ENCODE measurements around the gene FOXD3. TPM values are rescaled to one million over a fixed set of nuclear protein-coding genes. Genes with fewer than 3 reads are reported as not detected.

The FOXD3 gene
- total and polyA plus RNA-seq, 4 donors, result under 0.01 to 0.05 TPM; not detected in 2

DNA sequence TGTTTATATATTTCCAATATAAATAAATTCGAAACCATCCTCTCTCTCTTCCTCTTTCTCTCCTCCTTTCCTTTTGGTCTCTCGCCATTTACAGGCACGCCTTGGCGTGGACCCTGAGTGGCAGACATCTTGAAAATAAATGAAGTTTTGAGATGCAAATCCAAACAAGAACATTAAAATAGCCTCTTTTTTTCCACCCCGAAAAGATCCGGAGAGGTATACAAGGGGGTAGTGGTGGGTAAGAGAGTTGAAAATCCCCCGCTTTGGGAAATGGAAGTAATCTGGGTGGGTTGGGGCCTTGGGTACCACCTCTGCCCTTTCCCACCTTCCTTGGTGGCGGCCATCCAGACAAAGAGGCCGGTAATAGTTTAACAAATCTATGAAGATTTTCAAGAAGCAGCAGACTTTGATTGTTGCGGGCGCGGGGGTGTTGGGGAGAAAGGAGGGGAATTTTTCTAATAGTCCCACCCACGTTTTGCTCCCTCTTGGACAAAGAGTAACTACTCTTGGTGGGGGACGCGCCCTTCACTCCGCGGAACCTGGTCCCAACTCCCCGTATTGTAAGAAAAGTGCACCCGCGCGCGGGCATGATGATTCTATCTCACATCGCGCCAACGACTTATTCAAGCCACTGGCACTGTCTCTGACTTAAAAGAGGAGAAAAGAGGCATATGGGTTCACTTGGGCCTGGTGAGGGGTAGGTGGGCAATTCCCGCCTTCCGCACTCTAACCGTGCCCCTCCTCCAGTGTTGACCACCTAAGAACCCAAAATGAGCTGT is 4.0 kb upstream of the FOXD3 start:
- TF ChIP-seq TAF1 (conservative IDR thresholded peaks at IDR 0.05) (no peak), FOXA1 (IDR thresholded peaks at IDR 0.05) (no peak), NR2F2 (IDR thresholded peaks at IDR 0.05) (no peak), YY1 (IDR thresholded peaks at IDR 0.05) (no peak), RAD21 (IDR thresholded peaks at IDR 0.05) (no peak), HNF4G (IDR thresholded peaks at IDR 0.05) (no peak), JUND (IDR thresholded peaks at IDR 0.05) (no peak), SP1 (IDR thresholded peaks at IDR 0.05) (no peak), RXRA (IDR thresholded peaks at IDR 0.05) (no peak), EGR1 (IDR thresholded peaks at IDR 0.05; ENCODE audit: low read depth in 2 of 2) (no peak), HNF4A (conservative IDR thresholded peaks at IDR 0.05) (no peak), FOXA2 (IDR thresholded peaks at IDR 0.05) (no peak), GABPA (IDR thresholded peaks at IDR 0.05 in 1 of 2, conservative IDR thresholded peaks at IDR 0.05 in 1 of 2) (no peak)
- TF ChIP-seq, protein P1, sequence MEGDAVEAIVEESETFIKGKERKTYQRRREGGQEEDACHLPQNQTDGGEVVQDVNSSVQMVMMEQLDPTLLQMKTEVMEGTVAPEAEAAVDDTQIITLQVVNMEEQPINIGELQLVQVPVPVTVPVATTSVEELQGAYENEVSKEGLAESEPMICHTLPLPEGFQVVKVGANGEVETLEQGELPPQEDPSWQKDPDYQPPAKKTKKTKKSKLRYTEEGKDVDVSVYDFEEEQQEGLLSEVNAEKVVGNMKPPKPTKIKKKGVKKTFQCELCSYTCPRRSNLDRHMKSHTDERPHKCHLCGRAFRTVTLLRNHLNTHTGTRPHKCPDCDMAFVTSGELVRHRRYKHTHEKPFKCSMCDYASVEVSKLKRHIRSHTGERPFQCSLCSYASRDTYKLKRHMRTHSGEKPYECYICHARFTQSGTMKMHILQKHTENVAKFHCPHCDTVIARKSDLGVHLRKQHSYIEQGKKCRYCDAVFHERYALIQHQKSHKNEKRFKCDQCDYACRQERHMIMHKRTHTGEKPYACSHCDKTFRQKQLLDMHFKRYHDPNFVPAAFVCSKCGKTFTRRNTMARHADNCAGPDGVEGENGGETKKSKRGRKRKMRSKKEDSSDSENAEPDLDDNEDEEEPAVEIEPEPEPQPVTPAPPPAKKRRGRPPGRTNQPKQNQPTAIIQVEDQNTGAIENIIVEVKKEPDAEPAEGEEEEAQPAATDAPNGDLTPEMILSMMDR (IDR thresholded peaks at IDR 0.05; ENCODE audit: low read depth, low read length, missing input control), result no peak
- TF ChIP-seq, protein P2, sequence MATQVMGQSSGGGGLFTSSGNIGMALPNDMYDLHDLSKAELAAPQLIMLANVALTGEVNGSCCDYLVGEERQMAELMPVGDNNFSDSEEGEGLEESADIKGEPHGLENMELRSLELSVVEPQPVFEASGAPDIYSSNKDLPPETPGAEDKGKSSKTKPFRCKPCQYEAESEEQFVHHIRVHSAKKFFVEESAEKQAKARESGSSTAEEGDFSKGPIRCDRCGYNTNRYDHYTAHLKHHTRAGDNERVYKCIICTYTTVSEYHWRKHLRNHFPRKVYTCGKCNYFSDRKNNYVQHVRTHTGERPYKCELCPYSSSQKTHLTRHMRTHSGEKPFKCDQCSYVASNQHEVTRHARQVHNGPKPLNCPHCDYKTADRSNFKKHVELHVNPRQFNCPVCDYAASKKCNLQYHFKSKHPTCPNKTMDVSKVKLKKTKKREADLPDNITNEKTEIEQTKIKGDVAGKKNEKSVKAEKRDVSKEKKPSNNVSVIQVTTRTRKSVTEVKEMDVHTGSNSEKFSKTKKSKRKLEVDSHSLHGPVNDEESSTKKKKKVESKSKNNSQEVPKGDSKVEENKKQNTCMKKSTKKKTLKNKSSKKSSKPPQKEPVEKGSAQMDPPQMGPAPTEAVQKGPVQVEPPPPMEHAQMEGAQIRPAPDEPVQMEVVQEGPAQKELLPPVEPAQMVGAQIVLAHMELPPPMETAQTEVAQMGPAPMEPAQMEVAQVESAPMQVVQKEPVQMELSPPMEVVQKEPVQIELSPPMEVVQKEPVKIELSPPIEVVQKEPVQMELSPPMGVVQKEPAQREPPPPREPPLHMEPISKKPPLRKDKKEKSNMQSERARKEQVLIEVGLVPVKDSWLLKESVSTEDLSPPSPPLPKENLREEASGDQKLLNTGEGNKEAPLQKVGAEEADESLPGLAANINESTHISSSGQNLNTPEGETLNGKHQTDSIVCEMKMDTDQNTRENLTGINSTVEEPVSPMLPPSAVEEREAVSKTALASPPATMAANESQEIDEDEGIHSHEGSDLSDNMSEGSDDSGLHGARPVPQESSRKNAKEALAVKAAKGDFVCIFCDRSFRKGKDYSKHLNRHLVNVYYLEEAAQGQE (IDR thresholded peaks at IDR 0.05), result no peak
- TF ChIP-seq, protein P3, sequence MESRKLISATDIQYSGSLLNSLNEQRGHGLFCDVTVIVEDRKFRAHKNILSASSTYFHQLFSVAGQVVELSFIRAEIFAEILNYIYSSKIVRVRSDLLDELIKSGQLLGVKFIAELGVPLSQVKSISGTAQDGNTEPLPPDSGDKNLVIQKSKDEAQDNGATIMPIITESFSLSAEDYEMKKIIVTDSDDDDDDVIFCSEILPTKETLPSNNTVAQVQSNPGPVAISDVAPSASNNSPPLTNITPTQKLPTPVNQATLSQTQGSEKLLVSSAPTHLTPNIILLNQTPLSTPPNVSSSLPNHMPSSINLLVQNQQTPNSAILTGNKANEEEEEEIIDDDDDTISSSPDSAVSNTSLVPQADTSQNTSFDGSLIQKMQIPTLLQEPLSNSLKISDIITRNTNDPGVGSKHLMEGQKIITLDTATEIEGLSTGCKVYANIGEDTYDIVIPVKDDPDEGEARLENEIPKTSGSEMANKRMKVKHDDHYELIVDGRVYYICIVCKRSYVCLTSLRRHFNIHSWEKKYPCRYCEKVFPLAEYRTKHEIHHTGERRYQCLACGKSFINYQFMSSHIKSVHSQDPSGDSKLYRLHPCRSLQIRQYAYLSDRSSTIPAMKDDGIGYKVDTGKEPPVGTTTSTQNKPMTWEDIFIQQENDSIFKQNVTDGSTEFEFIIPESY (IDR thresholded peaks at IDR 0.05), result no peak
- TF ChIP-seq, protein P4, sequence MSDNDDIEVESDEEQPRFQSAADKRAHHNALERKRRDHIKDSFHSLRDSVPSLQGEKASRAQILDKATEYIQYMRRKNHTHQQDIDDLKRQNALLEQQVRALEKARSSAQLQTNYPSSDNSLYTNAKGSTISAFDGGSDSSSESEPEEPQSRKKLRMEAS (IDR thresholded peaks at IDR 0.05), result no peak
- TF ChIP-seq, protein P5, sequence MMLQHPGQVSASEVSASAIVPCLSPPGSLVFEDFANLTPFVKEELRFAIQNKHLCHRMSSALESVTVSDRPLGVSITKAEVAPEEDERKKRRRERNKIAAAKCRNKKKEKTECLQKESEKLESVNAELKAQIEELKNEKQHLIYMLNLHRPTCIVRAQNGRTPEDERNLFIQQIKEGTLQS (IDR thresholded peaks at IDR 0.05), result no peak
- H3K27ac ChIP-seq (ENCODE audit: low read depth in 1 of 2, low read length in 2 of 2), result no peak overlapping the region
- 20% methylated on average over 28 of the region's 28 CpGs for WGBS
- DNase-seq (ENCODE audit: low spot score), result no peak
- H3K9me3 ChIP-seq (ENCODE audit: control insufficient read depth in 4 of 4, low read length in 3 of 4), result peaks cover 0 to 13% (median under 1%) of the 10 kb centered on the region in 4 donors
- H3K36me3 ChIP-seq (ENCODE audit: control insufficient read depth in 4 of 4, insufficient read depth in 3 of 4, low read depth in 1 of 4, low read length in 3 of 4), result no peaks in the 10 kb centered on the region
- H3K9ac ChIP-seq (ENCODE audit: low read depth in 1 of 2, low read length in 2 of 2), result no peak overlapping the region
- peaks cover 4 to 32% (median 19%) of the 10 kb centered on the region in 4 donors for H3K4me1 ChIP-seq (ENCODE audit: control insufficient read depth in 4 of 4, insufficient read depth in 4 of 4, low read length in 3 of 4)
- H3K27me3 ChIP-seq (ENCODE audit: control insufficient read depth in 4 of 4, insufficient read depth in 4 of 4, low read length in 3 of 4), result peaks cover 7 to 28% (median 16%) of the 10 kb centered on the region in 4 donors
- H3K4me3 ChIP-seq (ENCODE audit: low read depth in 1 of 3, low read length in 3 of 3), result no peak overlapping the region
